ENCODE results near the gene POLR3H.

POLR3H gene

GRCh38 chr22:41526226-41526829, 17.9 kb downstream of the POLR3H start:
- Histone ChIP-seq H3K27me3 (ENCODE audit: low read depth) (no peaks in the 10 kb centered on the region), H3K4me3 (no peak overlapping the region), H3K4me1 (no peaks in the 10 kb centered on the region), H3K9me3 (no peaks in the 10 kb centered on the region), H3K36me3 (replicated peaks) (peaks cover 85% of the 10 kb centered on the region)
- in situ Hi-C loops (cut with MboI; ENCODE audit: low sequenced_read_pairs): no loop called here
- no peak for DNase-seq (ENCODE audit: low spot score in 2 of 2)

GRCh38 chr22:41525450-41526225, 18.6 kb downstream of the POLR3H start:
- Histone ChIP-seq H3K4me1 (no peaks in the 10 kb centered on the region), H3K4me3 (no peak overlapping the region)

GRCh38 chr22:41524809-41525449, 19.3 kb downstream of the POLR3H start:
- Histone ChIP-seq H3K36me3 (replicated peaks) (peaks cover 74% of the 10 kb centered on the region), H3K4me1 (no peaks in the 10 kb centered on the region), H3K27me3 (ENCODE audit: low read depth) (no peaks in the 10 kb centered on the region), H3K4me3 (no peak overlapping the region), H3K9me3 (no peaks in the 10 kb centered on the region)
- in situ Hi-C loops (cut with MboI; ENCODE audit: low sequenced_read_pairs): no loop called here
- DNase-seq (ENCODE audit: low spot score in 2 of 2): no peak

More at GRCh38 chr22:41525450-41526225, 18.6 kb downstream of the POLR3H start:
- DNase-seq (ENCODE audit: low spot score in 2 of 2): no peak
- no peaks in the 10 kb centered on the region for H3K27me3 ChIP-seq (ENCODE audit: low read depth)
- in situ Hi-C loops (cut with MboI; ENCODE audit: low sequenced_read_pairs): no loop called here
- no peaks in the 10 kb centered on the region for H3K9me3 ChIP-seq
- peaks cover 78% of the 10 kb centered on the region for H3K36me3 ChIP-seq (replicated peaks)

- Histone ChIP-seq H3K4me3 (no peak overlapping the region), H3K9me3 (no peaks in the 10 kb centered on the region), H3K4me1 (no peaks in the 10 kb centered on the region), H3K27me3 (ENCODE audit: low read depth) (no peaks in the 10 kb centered on the region), H3K36me3 (replicated peaks) (peaks cover 73% of the 10 kb centered on the region)
- in situ Hi-C loops (cut with MboI; ENCODE audit: low sequenced_read_pairs): no loop called here
- no peak for DNase-seq (ENCODE audit: low spot score in 2 of 2)
Measured at GRCh38 chr22:41524251-41524661, 20.0 kb downstream of the POLR3H start.

GRCh38 chr22:41523464-41524221, 20.6 kb downstream of the POLR3H start:
- Histone ChIP-seq H3K4me1 (no peaks in the 10 kb centered on the region), H3K9me3 (no peaks in the 10 kb centered on the region), H3K36me3 (replicated peaks) (peaks cover 70% of the 10 kb centered on the region), H3K27me3 (ENCODE audit: low read depth) (no peaks in the 10 kb centered on the region), H3K4me3 (no peak overlapping the region)
- in situ Hi-C loops (cut with MboI; ENCODE audit: low sequenced_read_pairs): no loop called here
- DNase-seq (ENCODE audit: low spot score in 2 of 2): no peak

GRCh38 chr22:41522813-41523212, 21.5 kb downstream of the POLR3H start:
- peaks cover 69% of the 10 kb centered on the region for H3K36me3 ChIP-seq (replicated peaks)
- H3K4me1 ChIP-seq: no peaks in the 10 kb centered on the region
- no peak for DNase-seq (ENCODE audit: low spot score in 2 of 2)
- in situ Hi-C loops (cut with MboI; ENCODE audit: low sequenced_read_pairs): no loop called here
- H3K4me3 ChIP-seq: no peak overlapping the region
- no peaks in the 10 kb centered on the region for H3K27me3 ChIP-seq (ENCODE audit: low read depth)
- H3K9me3 ChIP-seq: no peaks in the 10 kb centered on the region

- H3K27me3 ChIP-seq (ENCODE audit: low read depth): no peaks in the 10 kb centered on the region
- in situ Hi-C loops (cut with MboI; ENCODE audit: low sequenced_read_pairs): no loop called here
- no peaks in the 10 kb centered on the region for H3K9me3 ChIP-seq
- H3K4me3 ChIP-seq: no peak overlapping the region
- no peak for DNase-seq (ENCODE audit: low spot score in 2 of 2)
- peaks cover 59% of the 10 kb centered on the region for H3K36me3 ChIP-seq (replicated peaks)
- H3K4me1 ChIP-seq: no peaks in the 10 kb centered on the region
Measured at GRCh38 chr22:41521126-41521525, 23.1 kb downstream of the POLR3H start.

GRCh38 chr22:41518048-41518347, 26.3 kb downstream of the POLR3H start:
- H3K9me3 ChIP-seq: no peaks in the 10 kb centered on the region
- H3K4me3 ChIP-seq: no peak overlapping the region
- in situ Hi-C loops (cut with MboI; ENCODE audit: low sequenced_read_pairs): loop anchor here (5.0 kb wide), 1 partner anchor 116 kb away; no protein-coding TSS in a partner anchor
- DNase-seq (ENCODE audit: low spot score in 2 of 2): no peak
- H3K4me1 ChIP-seq: no peaks in the 10 kb centered on the region; the same call in 1 of the 2 replicates
- H3K27me3 ChIP-seq (ENCODE audit: low read depth): no peaks in the 10 kb centered on the region
- H3K36me3 ChIP-seq (replicated peaks): peaks cover 55% of the 10 kb centered on the region

- in situ Hi-C loops (cut with MboI; ENCODE audit: low sequenced_read_pairs): loop anchor here (5.0 kb wide), 1 partner anchor 115 kb away; no protein-coding TSS in a partner anchor
- DNase-seq (ENCODE audit: low spot score in 2 of 2): peak; percentile 39 to 84
- no peaks in the 10 kb centered on the region for H3K27me3 ChIP-seq (ENCODE audit: low read depth)
- no peak overlapping the region for H3K4me3 ChIP-seq
- peaks cover 55% of the 10 kb centered on the region for H3K36me3 ChIP-seq (replicated peaks)
- peaks cover 2% of the 10 kb centered on the region; the same call in 1 of the 2 replicates for H3K4me1 ChIP-seq
- no peaks in the 10 kb centered on the region for H3K9me3 ChIP-seq
Measured at GRCh38 chr22:41517172-41518047, 26.9 kb downstream of the POLR3H start.

GRCh38 chr22:41516462-41516861, 27.8 kb downstream of the POLR3H start:
- H3K4me3 ChIP-seq: no peak overlapping the region
- H3K4me1 ChIP-seq: peaks cover 2% of the 10 kb centered on the region; the same call in 1 of the 2 replicates
- peaks cover 61% of the 10 kb centered on the region for H3K36me3 ChIP-seq (replicated peaks)
- H3K27me3 ChIP-seq (ENCODE audit: low read depth): no peaks in the 10 kb centered on the region
- no peak for DNase-seq (ENCODE audit: low spot score in 2 of 2)
- in situ Hi-C loops (cut with MboI; ENCODE audit: low sequenced_read_pairs): loop anchor here (5.0 kb wide), 1 partner anchor 114 kb away; no protein-coding TSS in a partner anchor
- no peaks in the 10 kb centered on the region for H3K9me3 ChIP-seq

GRCh38 chr22:41513391-41513790, 30.9 kb downstream of the POLR3H start:
- Histone ChIP-seq H3K4me3 (no peak overlapping the region), H3K4me1 (peaks cover 2% of the 10 kb centered on the region; the same call in 1 of the 2 replicates), H3K9me3 (no peaks in the 10 kb centered on the region), H3K27me3 (ENCODE audit: low read depth) (no peaks in the 10 kb centered on the region), H3K36me3 (replicated peaks) (peaks cover 65% of the 10 kb centered on the region)
- in situ Hi-C loops (cut with MboI; ENCODE audit: low sequenced_read_pairs): no loop called here
- DNase-seq (ENCODE audit: low spot score in 2 of 2): no peak

- H3K9me3 ChIP-seq: no peaks in the 10 kb centered on the region
- H3K4me1 ChIP-seq: peaks cover 2% of the 10 kb centered on the region; the same call in 1 of the 2 replicates
- in situ Hi-C loops (cut with MboI; ENCODE audit: low sequenced_read_pairs): no loop called here
- no peaks in the 10 kb centered on the region for H3K27me3 ChIP-seq (ENCODE audit: low read depth)
- peaks cover 65% of the 10 kb centered on the region for H3K36me3 ChIP-seq (replicated peaks)
- DNase-seq (ENCODE audit: low spot score in 2 of 2): peak in 1 of 2 experiments; percentile 48
- no peak overlapping the region for H3K4me3 ChIP-seq
Measured at GRCh38 chr22:41512421-41513194, 31.7 kb downstream of the POLR3H start.
